K562 (cell line): Measurements from ENCODE around the gene CDH1. TPM values are rescaled to one million over a fixed set of nuclear protein-coding genes. Genes with fewer than 3 reads are reported as not detected.

Experiments used
- ATAC-seq: fragments of 200-7000 bp; cut with Tn5 transposase; 3 replicates; pipeline ENCODE4 v1.9.1; 2020; ENCODE audit warnings: moderate library complexity
- BruUV-seq: library from RNA; stranded (reverse); fragments of 400-500 nt; replicated peaks from 2 replicates; lab custom pipeline; 2021; lab: Mats Ljungman, UMichigan
- CTCF ChIA-PET: fragments of 300-600 bp; formaldehyde crosslinking; extraction: SDS; loops from one replicate; lab custom pipeline; 2021; ENCODE audit warnings: low intra/inter-chr PET ratio; lab: Yijun Ruan, JAX
- POLR2A ChIA-PET: fragments of 300-600, 350-650 bp; sonication (Branson Sonifier 250); formaldehyde crosslinking; extraction: SDS; loops from one replicate; lab custom pipeline; 2021; ENCODE audit warnings: antibody characterized with exemption, inconsistent platforms; lab: Yijun Ruan, JAX
- DNase-seq, 4 experiments: peaks; one replicate each; pipeline versions ENCODE4 v3.0.0 to v3.0.0-alpha.2; 2011 to 2018; ENCODE audit warnings: low spot score in 3 of 4, mixed read lengths in 3 of 4; ENCODE audit errors: extremely low read depth in 1 of 4
- FAIRE-seq: peaks from 2 replicates; lab custom pipeline; 2011; peaks lifted over from hg19 to GRCh38; lab: Jason Lieb, UNC
- H2AFZ ChIP-seq: 2 replicates; pipeline ENCODE4 v1.6.0; 2011; ENCODE audit warnings: low read depth, low read length, control low read depth, inconsistent platforms
- H3K27ac ChIP-seq: fragments of 200-600 bp; 3 replicates; pipeline ENCODE4 v1.8.0; 2011; ENCODE audit warnings: low read depth, mild to moderate bottlenecking, control low read depth, inconsistent platforms, low read length, moderate library complexity, mixed read lengths; ENCODE audit errors: extremely low read depth
- H3K27me3 ChIP-seq, 2 experiments: fragments of 300-600 bp in 1 of 2; 2 replicates in 1 of 2; 3 replicates in 1 of 2; pipeline versions ENCODE4 v1.6.0 to v1.8.0; 2011; ENCODE audit warnings: inconsistent platforms in 2 of 2, low read length in 2 of 2, mild to moderate bottlenecking in 1 of 2, mixed read lengths in 1 of 2, moderate library complexity in 1 of 2; ENCODE audit not compliant: control insufficient read depth in 2 of 2, insufficient read depth in 2 of 2
- H3K36me3 ChIP-seq: fragments of 300-600 bp; 3 replicates; pipeline ENCODE4 v1.8.0; 2011; ENCODE audit warnings: mild to moderate bottlenecking, low read length, inconsistent platforms; ENCODE audit not compliant: control insufficient read depth, insufficient read depth
- H3K4me1 ChIP-seq, 2 experiments: fragments of 200-600 bp in 1 of 2; replicated peaks in 1 of 2; 2 replicates in 1 of 2; 3 replicates in 1 of 2; pipeline versions ENCODE4 v1.5.1 to v1.8.0; 2011; ENCODE audit warnings: inconsistent platforms in 2 of 2, low read length in 2 of 2, mild to moderate bottlenecking in 1 of 2, mixed read lengths in 1 of 2, moderate library complexity in 1 of 2; ENCODE audit not compliant: control insufficient read depth in 2 of 2, insufficient read depth in 2 of 2
- H3K4me2 ChIP-seq: 2 replicates; pipeline ENCODE4 v1.6.1; 2011; ENCODE audit warnings: low read length, control low read depth, inconsistent platforms, mixed read lengths; ENCODE audit not compliant: insufficient read depth
- H3K4me3 ChIP-seq: fragments of 200-600 bp; sonication (generic), shearing (Covaris generic); 2 replicates; pipeline ENCODE4 v1.5.1; 2016; ENCODE audit warnings: control low read depth, inconsistent platforms
- H3K79me2 ChIP-seq: fragments of 200-600 bp; 3 replicates; pipeline ENCODE4 v1.8.0; 2011; ENCODE audit warnings: low read length, inconsistent platforms; ENCODE audit not compliant: control insufficient read depth, insufficient read depth
- H3K9ac ChIP-seq, 2 experiments: 2 replicates each; pipeline versions ENCODE4 v1.6.0 to v1.6.1; 2011; ENCODE audit warnings: low read depth in 2 of 2, low read length in 2 of 2, control low read depth in 1 of 2, inconsistent platforms in 1 of 2, mild to moderate bottlenecking in 1 of 2, mixed read lengths in 1 of 2; ENCODE audit not compliant: insufficient read depth in 1 of 2
- H3K9me1 ChIP-seq: one replicate; pipeline ENCODE4 v1.6.0; 2011; ENCODE audit warnings: inconsistent platforms, mild to moderate bottlenecking, low read length, moderate library complexity; ENCODE audit not compliant: control insufficient read depth, insufficient read depth
- H3K9me3 ChIP-seq: replicated peaks from 2 replicates; pipeline ENCODE4 v1.5.1; 2011; ENCODE audit warnings: low read depth, low read length, inconsistent platforms; ENCODE audit not compliant: control insufficient read depth, insufficient read depth
- H4K20me1 ChIP-seq: replicated peaks from 2 replicates; pipeline ENCODE4 v1.6.1; 2011; ENCODE audit warnings: low read length, inconsistent platforms, mixed read lengths; ENCODE audit not compliant: control insufficient read depth, insufficient read depth
- ARID3A ChIP-seq: IDR thresholded peaks from 2 replicates; pipeline ENCODE4 v1.6.1; 2012; ENCODE audit warnings: low read depth, low read length, improper control_type of control experiment, borderline replicate concordance
- CEBPG ChIP-seq, 3 experiments: fragments of 200-800 bp in 1 of 3; sonication (Bioruptor generic) in 1 of 3; sonication (generic) in 1 of 3; formaldehyde crosslinking in 1 of 3; IDR thresholded peaks in 2 of 3; conservative IDR thresholded peaks in 1 of 3; 2 replicates each; pipeline versions ENCODE4 v1.6.1 to v1.8.0; 2016 to 2022; ENCODE audit warnings: missing compliant biosample characterization in 2 of 3, missing genetic modification characterization in 2 of 3, mild to moderate bottlenecking in 1 of 3, missing genetic modification reagents in 1 of 3
- CTBP1 ChIP-seq: fragments of 450-650 bp; IDR thresholded peaks from 2 replicates; pipeline ENCODE4 v1.6.1; 2016; ENCODE audit warnings: borderline replicate concordance
- E2F3 ChIP-seq: fragments of 250-450 bp; sonication (Bioruptor Pico); IDR thresholded peaks from 2 replicates; pipeline ENCODE4 v1.4.0; 2020; ENCODE audit warnings: mild to moderate bottlenecking
- GTF2A2 ChIP-seq: IDR thresholded peaks from 2 replicates; pipeline ENCODE4 v1.6.1; 2016; ENCODE audit warnings: mild to moderate bottlenecking, missing genetic modification characterization, missing compliant biosample characterization
- HNRNPK ChIP-seq: fragments of 200-400 bp; formaldehyde crosslinking; IDR thresholded peaks from one replicate; pipeline ENCODE4 v1.6.1; 2018; ENCODE audit warnings: mild to moderate bottlenecking, low read depth, low read length; ENCODE audit not compliant: poor library complexity, severe bottlenecking
- KLF16 ChIP-seq: IDR thresholded peaks from 2 replicates; pipeline ENCODE4 v1.6.1; 2016; ENCODE audit warnings: antibody characterized with exemption
- KLF6 ChIP-seq: fragments of 250-450 bp; sonication (Bioruptor Pico); IDR thresholded peaks from 2 replicates; pipeline ENCODE4 v1.4.0; 2020; ENCODE audit warnings: mild to moderate bottlenecking, moderate library complexity, borderline replicate concordance
- MAZ ChIP-seq, 2 experiments: fragments of 450-650 bp in 1 of 2; sonication (generic) in 1 of 2; formaldehyde crosslinking; IDR thresholded peaks in 1 of 2; conservative IDR thresholded peaks in 1 of 2; 2 replicates each; pipeline versions ENCODE4 v1.4.0 to v1.5.0; 2020; ENCODE audit warnings: mild to moderate bottlenecking in 1 of 2, missing genetic modification reagents in 1 of 2
- MCM3 ChIP-seq: fragments of 450-650 bp; IDR thresholded peaks from 2 replicates; pipeline ENCODE4 v1.6.1; 2016
- MYNN ChIP-seq, 2 experiments: sonication (generic); formaldehyde crosslinking in 1 of 2; IDR thresholded peaks; 2 replicates each; pipeline versions ENCODE4 v1.5.0 to v1.6.1; 2016 to 2020; ENCODE audit warnings: antibody characterized with exemption in 1 of 2, missing genetic modification reagents in 1 of 2
- NFXL1 ChIP-seq: fragments of 450-650 bp; formaldehyde crosslinking; IDR thresholded peaks from 2 replicates; pipeline ENCODE4 v1.4.0; 2021; ENCODE audit warnings: mild to moderate bottlenecking
- PML ChIP-seq: IDR thresholded peaks from 2 replicates; pipeline ENCODE4 v1.6.1; 2012; ENCODE audit warnings: low read length, inconsistent platforms
- RBM14 ChIP-seq: fragments of 200-400 bp; formaldehyde crosslinking; IDR thresholded peaks from 2 replicates; pipeline ENCODE4 v1.6.1; 2018; ENCODE audit warnings: low read depth, mild to moderate bottlenecking, low read length, moderate library complexity, borderline replicate concordance; ENCODE audit not compliant: insufficient read depth
- SRSF1 ChIP-seq: fragments of 200-400 bp; formaldehyde crosslinking; IDR thresholded peaks from 2 replicates; pipeline ENCODE4 v1.6.1; 2017; ENCODE audit warnings: mild to moderate bottlenecking, low read depth, low read length, moderate library complexity
- ZFP30 ChIP-seq: fragments of 250-450 bp; sonication (Bioruptor Pico); IDR thresholded peaks from 2 replicates; pipeline ENCODE4 v1.8.0; 2022; ENCODE audit warnings: moderate library complexity, mild to moderate bottlenecking, inconsistent platforms, borderline replicate concordance
- WGBS: fragments of 100-300 bp; shearing (Covaris generic); methylation state at CpG from one replicate; pipeline ENCODE4 v1.1.6; 2016; ENCODE audit warnings: low coverage, mixed read lengths; ENCODE audit not compliant: insufficient coverage; ENCODE audit errors: missing lambda C conversion rate; 5-methylcytosine and 5-hydroxymethylcytosine counted together
- in situ Hi-C: fragments of 300-500 bp; cut with MboI; formaldehyde crosslinking; loops from 4 replicates; pipeline ENCODE4 v1.15.0; 2018; ENCODE audit warnings: inconsistent platforms, mixed read lengths
- intact Hi-C: fragments of 100-400 bp; cut with micrococcal nuclease; formaldehyde crosslinking; loops from 2 replicates; pipeline ENCODE4 v1.14.2; 2022
- polyA plus RNA-seq, 8 experiments: library from polyadenylated mRNA; depleted of rRNA in 4 of 8; stranded (reverse) in 5 of 8; unstranded in 3 of 8; fragments of >200 nt; fragmentation: Nextera tagmentation in 2 of 8; fragmentation: Illumina TruSeq in 1 of 8; extraction: Ambion mirVana in 2 of 8; extraction: Trizol in 1 of 8; gene quantifications; 2 replicates each; pipeline versions ENCODE4 v1.2.1 to v1.2.3, GENCODE V29; 2011 to 2014; ENCODE audit warnings: inconsistent platforms in 1 of 8, missing spikeins in 1 of 8
- total RNA-seq, 7 experiments: library from RNA; depleted of rRNA in 6 of 7; stranded (reverse); fragments of >200 nt in 6 of 7; fragmentation: Illumina TruSeq in 2 of 7; extraction: Trizol in 2 of 7; gene quantifications; 2 replicates each; pipeline versions ENCODE4 v1.2.1 to v1.2.3, GENCODE V29; 2011 to 2021; ENCODE audit warnings: low replicate concordance in 1 of 7
- TF ChIP-seq, protein P1 (sequence below): fragments of 250-450 bp; sonication (Bioruptor Pico); IDR thresholded peaks from 2 replicates; pipeline ENCODE4 v1.5.0; 2021; ENCODE audit warnings: mild to moderate bottlenecking, moderate library complexity

CDH1 gene
- total and polyA plus RNA-seq, 9 of the 15 experiments (the other 6 are each of a cell fraction or from before 2014, with no cell fraction given) = 0.01 to 0.69 TPM; not detected in 7

DNA sequence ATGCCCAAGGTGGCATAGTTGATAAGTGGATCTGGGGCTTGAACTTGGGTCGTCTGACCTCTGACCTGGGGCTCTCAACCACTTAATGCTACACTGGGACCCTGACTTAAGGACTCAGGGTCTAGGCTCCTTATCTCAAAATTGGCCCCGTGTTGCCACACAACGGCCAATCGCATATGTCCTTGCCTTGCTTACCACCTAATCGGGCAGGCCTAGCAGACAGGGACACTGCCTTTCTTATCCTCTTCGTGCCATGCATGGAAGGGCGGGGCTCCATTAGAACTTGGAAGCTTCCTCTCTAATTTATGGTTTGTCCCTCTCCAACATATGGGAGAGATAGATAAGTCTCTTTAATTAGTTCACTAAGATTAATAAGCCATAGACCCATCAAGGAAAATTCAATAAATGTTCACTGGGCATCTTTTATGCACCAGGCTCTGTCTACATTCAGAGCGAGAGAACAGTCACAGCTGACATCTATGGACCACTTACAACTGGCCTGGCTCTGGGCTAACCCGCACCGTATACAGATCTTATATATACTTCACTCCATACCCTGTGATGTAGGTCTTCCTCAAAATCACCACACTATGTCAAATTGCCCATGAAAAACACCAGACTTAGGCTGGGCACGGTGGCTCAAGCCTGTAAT is 35.1 kb downstream of the CDH1 start:
- H3K9me3 ChIP-seq = no peaks in the 10 kb centered on the region
- in situ Hi-C loops (no loop called here), intact Hi-C loops (no loop called here)
- WGBS = 16% methylated on average over 11 of the region's 11 CpGs
- DNase-seq = peak; percentile 24 to 78 (median 36)
- ChIA-PET POLR2A (interaction anchor here (0.7 to 1.4 kb wide), 4 partner anchors 8 to 15 kb away, joined by 3 read pairs; no protein-coding TSS in a partner anchor), CTCF (no interaction called here)
- H3K27me3 ChIP-seq = no peaks in the 10 kb centered on the region
- H3K4me3 ChIP-seq = no peak overlapping the region
- no peaks in the 10 kb centered on the region for H3K79me2 ChIP-seq
- peak overlapping the region; percentile 30; the same call in 1 of the 2 replicates for H2AFZ ChIP-seq
- H3K27ac ChIP-seq = no peak overlapping the region; the same call in 2 of the 3 replicates
- H3K4me1 ChIP-seq = peaks cover 10 to 17% of the 10 kb centered on the region in 2 experiments; a peak in 3 of 5 replicates
- H3K9me1 ChIP-seq = no peaks in the 10 kb centered on the region
- H3K4me2 ChIP-seq = peak overlapping the region; percentile 54; the same call in 1 of the 2 replicates
- no peak for FAIRE-seq
- no peak overlapping the region for H3K9ac ChIP-seq
- no peaks in the 10 kb centered on the region for H3K36me3 ChIP-seq
- no TSS peak for BruUV-seq
- peak; percentile 77 for ATAC-seq
- H4K20me1 ChIP-seq = no peaks in the 10 kb centered on the region; the same call in 1 of the 2 replicates
- no peak for TF ChIP-seq RBM14
- no peak for TF ChIP-seq MCM3
- no peak for TF ChIP-seq MAZ (CRISPR knock-in tag; conservative IDR thresholded peaks at IDR 0.05 in 1 of 2, IDR thresholded peaks at IDR 0.05 in 1 of 2)
- TF ChIP-seq SRSF1 = no peak
- TF ChIP-seq PML = peak; percentile 76
- no peak for TF ChIP-seq NFXL1 (CRISPR knock-in tag)
- TF ChIP-seq CEBPG (CRISPR knock-in tag; IDR thresholded peaks at IDR 0.05) = no peak
- TF ChIP-seq CEBPG (tag; conservative IDR thresholded peaks at IDR 0.05 in 1 of 2, IDR thresholded peaks at IDR 0.05 in 1 of 2) = no peak
- TF ChIP-seq KLF16 = peak; percentile 77
- TF ChIP-seq ARID3A = no peak
- TF ChIP-seq, protein P1, sequence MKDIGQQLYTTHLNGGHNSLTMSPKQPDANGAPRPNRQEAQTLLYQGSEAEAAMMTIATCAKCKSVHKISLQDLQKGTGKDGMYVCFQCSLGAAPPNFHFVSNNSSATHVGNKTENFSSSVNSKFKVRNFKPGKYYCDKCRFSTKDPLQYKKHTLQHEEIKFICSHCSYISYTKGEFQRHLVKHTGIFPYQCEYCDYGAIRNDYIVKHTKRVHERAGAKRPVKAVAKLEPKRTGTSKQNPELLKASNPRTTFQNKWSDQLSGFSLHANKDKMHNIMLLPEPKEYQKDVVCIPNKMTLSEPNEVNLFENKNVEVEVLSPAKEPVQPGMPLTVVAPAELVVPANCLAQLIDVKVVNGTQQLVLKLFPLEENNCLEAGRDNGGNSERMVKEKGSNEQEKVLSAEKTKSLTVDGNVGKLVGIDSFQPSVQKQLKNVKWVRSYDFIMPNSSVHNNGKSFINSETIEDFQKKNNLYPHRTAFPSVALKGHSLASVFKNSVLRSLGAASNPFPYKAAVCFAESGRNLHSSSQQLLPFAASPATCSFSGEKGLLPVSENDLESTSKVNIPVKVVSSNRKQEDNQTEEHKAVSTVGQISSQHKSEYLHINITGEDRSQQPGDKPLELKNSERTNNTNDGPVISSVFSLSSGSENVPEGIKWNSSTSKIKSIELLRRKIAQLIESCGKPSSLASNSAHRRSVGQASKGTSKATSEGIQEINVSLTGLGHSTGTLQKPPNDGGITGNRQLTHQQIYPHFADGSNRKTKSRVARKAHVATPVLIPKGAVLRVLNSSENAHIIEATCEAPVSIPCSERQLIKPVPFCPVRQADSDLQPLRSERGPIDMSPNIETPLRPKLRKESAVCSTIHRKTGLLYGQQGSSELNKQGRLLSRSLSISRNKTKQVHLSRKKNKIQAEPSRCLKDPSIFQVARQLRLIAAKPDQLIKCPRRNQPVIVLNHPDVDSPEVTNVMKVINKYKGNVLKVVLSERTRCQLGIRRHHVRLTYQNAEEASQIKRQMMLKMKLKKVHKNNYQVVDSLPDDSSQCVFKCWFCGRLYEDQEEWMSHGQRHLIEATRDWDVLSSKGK = no peak
- TF ChIP-seq KLF6 (CRISPR knock-in tag) = no peak
- peak; percentile 28; the same call in 1 of the 2 replicates for TF ChIP-seq CTBP1
- TF ChIP-seq MYNN (IDR thresholded peaks at IDR 0.05) = peak; percentile 38; the same call in 1 of the 2 replicates
- no peak for TF ChIP-seq MYNN (CRISPR knock-in tag; IDR thresholded peaks at IDR 0.05)
- TF ChIP-seq E2F3 (CRISPR knock-in tag) = no peak
- TF ChIP-seq ZFP30 (CRISPR knock-in tag) = no peak
- no peak for TF ChIP-seq HNRNPK
- no peak for TF ChIP-seq GTF2A2 (tag)
